GM21723 (cell line): ENCODE data around the gene WDR1.

Experiments used
- ATAC-seq: cut with Tn5 transposase; IDR thresholded peaks from one replicate; pipeline ENCODE4 v1.9.1; 2021; ENCODE audit warnings: mild to moderate bottlenecking, moderate library complexity; ENCODE audit not compliant: unreplicated experiment

Gene WDR1

DNA sequence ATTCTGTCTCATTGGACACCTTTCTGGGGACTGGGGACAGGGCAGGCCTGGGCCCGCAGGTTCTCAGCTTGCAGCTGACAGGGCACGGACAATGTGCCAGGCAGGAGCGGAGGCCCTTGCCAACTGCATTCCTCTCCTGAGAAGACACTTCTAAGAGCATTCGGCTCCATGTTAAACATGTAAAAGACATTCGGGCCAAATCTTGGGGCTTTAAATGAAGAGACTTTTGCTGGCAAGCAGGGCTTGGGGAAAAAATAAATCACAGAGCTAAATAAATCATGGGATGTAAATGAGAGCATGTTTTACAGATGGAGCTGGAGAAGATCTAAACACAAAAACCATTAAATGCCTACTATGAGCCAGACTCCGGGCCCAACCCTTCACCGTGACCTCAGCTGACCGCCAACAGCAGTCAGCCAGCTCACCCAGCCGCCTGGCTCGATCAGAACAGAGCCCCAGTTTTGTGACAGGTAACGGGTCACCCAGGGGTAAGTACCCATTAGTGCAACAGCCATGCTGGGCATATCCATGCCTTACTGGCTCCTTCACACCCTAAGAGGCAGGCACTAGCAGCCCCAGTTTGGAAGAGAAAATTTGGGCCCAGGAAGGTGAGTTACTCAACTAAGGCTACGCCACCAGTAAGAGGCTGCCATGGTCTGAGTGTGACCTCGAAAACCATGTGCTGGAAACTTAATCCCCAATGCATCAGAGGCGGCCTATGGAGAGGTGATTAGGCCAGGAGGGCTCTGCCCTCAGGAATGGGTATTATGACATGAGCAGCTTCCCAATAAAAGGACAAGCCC, 14.7 kb downstream of the WDR1 start:
- ATAC-seq, result no peak

DNA sequence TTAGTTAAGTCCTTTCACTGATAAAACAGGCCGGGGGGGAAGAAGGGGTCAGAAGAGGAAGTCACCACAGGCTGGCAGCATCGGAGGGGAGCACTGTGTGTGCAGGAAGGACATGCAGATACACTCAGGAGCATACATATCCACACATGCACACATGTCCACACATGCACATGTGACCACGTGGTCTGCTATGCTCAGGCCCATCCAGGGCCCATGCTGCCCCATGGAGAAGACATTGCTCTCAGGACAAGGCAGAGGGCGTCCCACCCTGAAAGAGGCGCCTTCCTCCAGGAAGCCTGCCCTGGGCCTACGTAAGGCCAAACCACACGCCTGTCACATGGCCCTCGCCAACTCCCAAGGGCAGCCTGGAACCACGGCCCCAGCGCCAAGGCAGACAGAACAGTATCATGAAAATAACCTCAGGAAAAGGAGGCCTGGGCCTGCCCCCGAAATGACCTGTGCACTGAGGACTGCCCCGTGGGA, 15.8 kb downstream of the WDR1 start:
- no peak for ATAC-seq

DNA sequence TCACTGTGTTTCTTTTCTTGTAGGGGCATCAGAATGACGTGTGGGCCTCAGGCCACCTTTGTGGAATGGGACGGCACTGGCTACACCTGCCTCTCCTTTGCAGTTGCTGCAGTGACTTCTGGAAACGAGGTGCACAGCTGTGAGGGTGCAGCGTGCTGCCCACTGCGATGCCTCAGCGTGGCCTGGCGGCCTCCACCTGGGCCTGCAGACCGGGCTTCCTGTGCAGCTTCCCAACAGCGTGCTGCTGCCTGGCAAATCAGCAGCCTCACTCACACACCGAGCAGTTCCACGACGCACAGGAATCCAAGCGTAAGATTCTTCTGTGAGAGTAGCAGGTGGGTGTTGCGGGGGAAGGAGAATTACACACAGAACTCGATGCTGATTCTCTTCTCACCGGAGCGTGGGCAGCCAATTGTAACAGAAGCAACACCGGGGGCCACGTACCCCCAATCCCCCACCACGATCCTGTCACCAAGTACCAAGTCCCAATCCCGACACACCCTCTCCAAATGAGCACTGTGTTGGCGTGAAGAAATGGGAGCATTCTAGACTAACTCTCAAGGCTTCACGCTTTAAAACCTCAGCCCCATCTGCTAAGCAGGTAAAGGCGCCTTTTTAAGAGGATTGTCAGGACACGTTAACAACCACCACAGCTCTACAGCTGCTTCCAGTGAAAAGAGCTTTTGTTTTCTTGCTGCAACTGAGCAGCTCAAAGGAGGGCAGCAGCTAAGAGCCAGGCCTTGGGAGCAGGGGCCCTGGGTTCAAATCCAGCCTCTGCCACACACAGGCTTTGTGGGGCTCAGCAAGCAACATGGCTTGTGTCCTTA, 16.9 kb downstream of the WDR1 start:
- ATAC-seq, result no peak

DNA sequence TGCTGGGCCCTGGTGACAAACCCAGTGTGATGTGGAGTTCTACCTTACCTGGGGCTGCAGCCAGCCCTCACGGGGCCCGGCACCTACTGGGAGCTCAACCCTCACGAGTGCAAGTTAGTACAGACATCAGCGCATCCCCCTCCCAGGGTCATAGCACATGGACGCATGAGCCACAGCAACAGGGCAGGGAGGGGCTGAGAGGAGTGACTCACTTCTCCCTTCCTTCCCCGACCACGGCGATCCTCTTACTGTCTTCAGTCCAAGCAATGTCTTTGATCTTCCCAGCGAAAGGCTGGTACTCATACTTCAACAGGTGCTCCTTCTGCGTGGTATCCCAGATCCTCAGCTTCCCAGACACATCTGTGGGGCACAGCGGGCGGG, 17.8 kb downstream of the WDR1 start:
- no peak for ATAC-seq

DNA sequence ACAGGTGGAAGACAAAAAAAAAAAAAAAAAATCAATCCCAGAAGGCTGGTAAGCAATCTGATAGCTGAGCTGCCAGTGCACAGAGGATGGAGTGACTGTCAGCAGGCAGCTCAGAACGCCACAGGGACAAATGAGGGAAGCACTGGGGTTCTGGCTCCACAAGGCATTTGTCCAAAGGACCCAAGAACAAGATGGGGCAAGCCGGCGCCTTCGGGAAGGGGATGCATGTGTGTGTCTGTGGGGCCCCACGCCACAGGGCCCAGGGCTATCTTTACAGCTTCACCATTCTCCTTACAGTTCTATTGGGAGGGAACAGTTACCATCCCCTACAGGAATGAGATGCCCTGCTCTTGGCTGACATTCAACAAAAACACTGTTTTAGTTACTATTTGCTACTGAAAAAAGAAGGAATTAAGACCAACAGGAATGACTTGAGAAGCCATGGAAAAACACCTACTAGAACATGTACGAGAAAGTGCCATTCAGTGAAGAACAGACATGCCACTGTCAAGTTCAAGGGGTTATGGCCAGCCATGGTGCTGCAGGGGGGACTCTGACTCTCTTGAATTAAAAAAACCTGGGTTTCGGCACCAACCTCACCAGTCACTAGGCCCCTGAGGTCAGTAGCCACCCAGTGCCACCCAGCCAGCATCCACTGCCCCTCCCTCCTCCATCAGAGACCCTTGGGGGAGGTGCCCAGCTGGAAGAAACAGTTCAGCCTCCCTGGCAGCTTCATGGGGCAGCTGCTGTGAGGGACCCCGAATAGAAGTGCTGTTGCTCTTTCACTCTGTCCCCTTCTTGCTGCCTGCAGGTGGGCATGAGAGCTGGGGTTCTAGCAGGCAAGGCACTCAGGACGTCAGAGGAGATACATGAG, 18.5 kb downstream of the WDR1 start:
- ATAC-seq, result no peak

DNA sequence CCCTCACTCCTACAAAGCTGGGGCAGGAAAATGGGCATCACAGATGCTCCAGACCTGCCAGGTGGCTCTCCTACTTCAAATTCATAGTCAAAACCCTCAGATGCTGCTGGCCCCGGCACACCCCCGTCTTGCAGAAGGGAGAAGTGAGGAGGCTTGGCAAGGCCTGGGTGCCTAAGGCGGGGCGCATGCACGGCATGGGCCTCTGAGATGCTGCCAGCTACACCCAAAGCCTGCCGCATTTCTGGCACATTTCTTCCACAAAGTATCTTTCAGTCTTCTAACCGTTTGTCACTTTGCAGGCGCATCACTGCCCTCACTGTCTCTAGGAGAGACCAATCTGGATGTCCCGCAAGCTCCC, 19.6 kb downstream of the WDR1 start:
- no peak for ATAC-seq

DNA sequence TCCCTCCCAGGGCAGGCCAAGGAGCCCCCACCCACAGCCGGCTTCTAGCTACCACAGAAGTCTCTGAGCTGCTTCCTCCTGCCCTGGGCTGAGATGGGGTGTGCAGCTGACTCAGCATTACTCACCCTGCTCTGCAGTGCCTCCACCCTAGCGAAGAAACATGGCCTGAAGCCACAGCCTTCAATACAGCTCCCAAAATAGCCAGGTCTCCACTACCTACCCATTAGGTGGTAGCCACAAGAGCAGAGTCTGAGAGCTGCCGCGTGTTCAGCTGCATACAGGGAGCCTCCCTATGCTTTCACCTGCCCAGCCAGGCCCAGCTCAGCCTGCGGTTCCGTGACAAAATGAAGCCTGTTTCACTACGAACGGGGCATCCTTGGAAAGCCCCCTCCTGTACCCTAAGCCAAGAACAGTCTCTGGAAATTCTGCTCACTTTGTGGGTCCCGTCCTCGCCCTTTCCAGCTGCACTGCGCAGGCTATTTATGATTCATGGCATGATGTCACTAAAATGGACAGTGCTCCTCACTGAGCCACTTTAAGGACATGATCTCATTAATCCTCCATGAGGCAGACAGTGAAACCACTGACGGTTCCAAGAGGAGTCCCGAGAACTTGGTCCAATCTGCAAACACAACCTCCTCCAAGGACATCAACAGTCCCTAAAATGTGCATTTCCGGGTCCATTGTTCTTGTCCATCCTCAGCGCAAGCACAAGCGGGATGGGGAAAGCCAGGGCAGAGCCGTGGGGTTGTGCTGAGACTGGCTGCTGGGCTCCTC, 20.2 kb downstream of the WDR1 start:
- peak; percentile 85 for ATAC-seq

DNA sequence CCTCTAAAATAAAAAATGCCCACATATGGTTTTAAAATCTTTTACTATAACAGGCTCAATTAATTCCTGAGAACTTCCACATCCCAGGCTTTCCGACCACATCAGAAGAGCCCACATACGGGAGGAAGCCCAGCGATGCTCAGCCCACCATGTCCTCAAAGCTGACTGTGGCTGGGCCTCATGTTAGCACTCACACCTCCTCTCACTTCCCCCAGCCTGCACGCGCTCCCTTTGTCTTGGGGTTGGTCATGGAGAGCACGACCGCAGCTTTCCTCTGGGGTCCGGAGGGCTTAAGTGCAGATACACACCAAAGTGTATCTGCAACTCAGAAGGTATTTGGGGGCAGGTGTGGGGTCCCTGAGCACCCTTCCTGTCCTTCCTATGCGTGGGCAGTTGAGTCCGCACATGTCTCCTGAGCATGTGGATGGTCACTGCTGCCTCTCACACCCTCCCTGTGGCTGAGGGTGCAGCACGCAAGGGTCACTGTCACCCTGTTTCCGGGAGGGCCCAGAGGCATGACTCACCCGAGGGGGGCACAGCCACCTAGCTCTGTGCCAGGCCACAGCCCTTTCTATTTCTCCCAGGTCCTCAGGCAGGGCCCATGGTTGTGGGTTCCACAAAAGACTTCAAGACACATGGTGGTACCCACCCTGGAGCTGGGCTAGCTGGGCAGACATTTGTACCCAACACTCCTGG, 21.2 kb downstream of the WDR1 start:
- no peak for ATAC-seq

DNA sequence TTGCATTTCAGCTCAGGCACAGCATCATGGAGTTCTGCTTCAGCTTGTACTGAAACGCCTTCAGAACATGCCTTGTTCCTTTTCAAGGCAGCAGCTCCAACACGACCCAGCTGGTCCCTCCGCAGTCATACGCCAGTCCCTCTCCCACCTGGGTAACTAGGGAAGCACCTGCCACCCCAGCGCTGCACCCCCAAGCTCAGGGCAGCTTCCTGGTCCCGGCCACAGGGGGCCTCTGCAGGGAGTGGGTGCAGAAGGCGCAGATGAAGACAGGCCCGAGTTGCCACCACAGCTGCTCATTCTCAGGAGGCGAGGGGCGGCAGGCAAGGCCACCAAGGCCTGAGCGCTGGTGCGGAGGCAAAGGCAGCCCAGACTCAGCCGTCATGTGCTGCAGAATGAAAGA, 21.8 kb downstream of the WDR1 start:
- ATAC-seq, result no peak

DNA sequence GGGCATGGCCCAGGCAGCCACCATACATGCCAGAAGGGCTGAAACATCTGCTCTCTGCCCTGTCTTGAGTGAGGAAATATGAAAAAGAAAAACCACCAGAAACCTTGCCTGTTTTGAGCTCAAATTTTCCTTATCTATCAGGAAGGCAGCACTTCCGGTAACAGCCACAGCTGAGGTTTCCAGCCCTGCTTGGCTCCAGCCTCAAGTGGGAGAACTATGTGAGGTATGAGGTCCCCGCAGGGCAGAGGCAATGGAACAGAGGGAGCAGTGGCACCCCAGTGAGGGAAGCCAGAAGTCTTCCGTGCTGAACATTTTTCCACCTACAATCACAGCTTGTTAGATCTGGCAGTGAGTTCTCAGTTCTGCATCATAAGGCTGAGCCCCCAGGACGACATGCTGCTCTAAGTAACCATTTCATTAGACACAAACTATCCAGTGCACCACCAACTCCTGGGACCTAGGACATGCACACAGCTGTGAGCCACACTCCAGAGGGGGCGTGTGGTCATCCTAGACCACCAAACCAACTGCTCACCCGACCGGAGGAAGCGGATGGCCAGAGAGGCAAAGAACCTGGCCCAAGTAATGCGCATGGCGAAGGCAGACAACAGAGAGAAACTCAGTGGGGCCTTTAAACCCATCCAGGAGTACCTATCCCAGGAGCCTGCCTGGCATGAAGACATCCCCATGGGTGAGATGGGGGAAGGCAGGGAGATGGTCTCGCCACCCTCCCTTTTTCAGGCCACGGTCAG, 22.6 kb downstream of the WDR1 start:
- no peak for ATAC-seq

DNA sequence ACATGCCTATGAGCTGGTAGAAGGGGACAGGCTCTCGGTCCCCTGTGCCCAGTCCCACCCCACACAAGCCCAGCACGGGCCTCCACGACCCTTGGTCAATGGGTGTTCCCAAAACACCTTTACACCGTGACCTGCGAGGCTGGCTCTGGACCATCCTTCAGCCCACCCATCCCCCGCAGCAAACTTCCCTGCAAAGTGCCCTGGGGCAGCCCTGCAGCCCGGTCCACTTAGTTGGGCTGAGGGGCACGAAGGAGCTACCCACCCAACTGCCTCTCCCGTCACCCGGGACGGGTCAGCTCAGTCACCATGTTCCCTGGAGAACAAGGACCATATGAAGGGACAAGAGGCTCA, 23.4 kb downstream of the WDR1 start:
- ATAC-seq, result no peak

DNA sequence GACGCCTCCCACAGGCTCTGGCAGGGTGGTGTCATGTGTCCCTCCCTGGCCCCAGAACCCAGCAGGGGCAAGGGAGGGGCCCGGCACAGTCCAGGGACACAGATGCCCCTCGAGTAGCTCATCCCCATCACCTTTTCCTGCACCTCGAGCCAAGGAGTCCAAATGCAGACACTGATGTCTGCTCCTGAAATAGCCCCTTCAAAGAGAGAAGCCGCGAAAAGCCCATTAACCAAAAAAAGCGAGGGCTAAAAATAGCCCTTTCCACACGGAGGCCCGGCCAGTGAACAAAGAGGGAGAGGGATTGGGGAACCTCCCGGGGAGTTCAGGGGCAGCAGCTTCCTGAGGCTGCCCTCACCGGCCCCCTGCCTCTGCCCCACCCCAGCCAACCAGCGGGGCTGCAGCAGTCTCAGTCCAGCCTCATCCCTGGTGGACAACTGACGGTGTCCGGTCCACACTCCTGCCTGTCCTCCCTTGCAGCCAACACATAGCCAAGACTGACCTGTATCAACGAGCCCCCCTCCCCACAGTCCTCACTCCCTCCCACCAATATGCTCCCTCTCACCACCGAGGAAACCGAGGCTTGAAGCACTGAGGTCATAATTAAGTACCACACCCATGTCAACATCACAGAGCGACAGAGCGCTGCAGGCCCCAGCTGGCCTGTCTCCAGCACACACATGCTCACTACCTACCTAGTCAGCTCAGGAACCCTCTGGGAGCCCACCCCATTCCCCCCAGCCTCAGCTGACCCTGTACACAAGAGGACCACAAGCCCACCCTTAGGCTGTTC, 23.9 kb downstream of the WDR1 start:
- ATAC-seq, result no peak

DNA sequence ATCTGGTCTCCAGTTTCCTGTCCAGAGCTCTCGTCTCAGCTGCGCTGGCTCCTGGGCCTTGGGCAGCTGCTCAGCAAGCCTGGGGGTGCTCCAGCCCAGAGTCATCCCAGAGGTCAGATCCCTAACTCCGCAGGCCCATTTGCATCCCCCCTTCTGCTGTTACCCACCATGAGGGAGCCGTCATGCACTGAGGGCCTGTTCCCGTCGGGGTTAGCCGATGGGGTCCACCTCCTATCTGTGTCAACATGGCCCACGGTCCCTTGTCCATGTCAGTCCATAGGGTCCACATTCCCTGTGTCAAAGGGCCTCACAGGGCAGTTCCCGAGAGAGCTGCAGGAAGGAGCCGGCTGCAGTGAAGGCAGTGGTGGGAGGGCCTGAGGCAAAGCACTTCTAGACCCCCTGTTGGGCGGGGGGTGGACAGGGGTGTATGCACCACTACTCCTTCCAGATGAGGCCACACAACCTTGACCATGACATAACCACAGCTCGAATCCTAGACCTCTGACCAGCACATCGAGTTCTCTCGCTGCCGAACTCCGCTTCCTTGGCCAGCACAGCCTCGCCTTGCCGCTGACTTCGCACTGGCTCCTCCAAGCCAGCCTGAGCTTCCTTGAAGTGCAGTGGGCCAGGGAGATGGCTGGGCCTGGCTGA, 24.9 kb downstream of the WDR1 start:
- ATAC-seq, result no peak

DNA sequence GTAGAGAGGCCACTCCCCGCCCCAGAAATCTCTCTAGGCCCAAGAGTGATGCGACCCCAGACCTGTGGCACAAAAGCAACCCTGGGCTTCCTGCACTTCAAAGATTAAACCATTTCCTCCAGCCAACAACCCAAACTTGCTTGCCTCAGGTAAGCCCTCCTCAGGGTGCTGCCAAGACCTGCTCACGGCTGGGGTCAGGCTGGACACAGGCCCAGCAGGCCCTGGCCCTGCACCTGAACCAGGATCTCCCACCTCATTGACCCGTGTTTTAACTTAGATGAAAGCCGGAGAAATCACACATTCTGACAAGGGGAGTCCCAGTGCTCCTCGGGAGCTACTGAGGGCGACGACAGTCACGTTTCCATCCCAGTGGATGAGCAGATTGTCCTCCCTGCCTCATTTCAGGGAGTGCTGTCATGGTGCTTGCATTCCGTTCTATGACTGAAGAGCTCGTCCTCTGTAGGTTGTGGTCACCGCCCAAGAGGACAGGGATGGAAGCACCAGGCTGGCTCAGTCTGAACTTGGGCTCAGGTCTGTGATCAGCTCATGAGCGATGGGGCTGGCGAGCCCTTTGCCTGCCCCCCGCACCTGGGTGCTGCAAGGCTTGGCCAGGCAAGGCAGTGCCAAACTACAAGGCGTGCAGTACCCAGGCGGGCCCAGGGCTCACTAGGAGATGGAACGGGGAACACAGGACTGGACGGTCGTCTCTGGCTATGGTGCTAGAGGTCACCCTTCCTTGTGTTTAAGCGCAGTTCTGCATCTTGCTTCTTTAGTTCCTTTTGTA, 25.9 kb downstream of the WDR1 start:
- ATAC-seq, result no peak

DNA sequence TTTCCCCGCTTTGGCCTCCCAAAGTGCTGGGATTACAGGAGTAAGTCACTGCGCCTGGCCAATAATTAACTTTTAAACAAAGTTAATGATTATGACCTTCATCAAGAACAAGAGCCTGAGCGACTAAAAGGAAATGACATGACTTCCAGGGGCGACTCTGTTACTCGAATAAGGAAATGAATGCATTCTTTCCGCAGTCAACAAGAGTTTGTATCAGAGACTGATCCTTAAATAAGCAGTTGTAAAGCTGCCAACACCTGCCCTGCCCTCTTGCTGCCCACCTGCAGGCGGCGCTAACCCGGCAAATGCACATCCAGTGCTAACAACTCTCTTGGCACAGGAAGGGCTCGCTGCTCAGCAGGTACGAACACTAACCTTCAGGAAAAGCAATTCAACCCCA, 27.3 kb downstream of the WDR1 start:
- ATAC-seq, result no peak

DNA sequence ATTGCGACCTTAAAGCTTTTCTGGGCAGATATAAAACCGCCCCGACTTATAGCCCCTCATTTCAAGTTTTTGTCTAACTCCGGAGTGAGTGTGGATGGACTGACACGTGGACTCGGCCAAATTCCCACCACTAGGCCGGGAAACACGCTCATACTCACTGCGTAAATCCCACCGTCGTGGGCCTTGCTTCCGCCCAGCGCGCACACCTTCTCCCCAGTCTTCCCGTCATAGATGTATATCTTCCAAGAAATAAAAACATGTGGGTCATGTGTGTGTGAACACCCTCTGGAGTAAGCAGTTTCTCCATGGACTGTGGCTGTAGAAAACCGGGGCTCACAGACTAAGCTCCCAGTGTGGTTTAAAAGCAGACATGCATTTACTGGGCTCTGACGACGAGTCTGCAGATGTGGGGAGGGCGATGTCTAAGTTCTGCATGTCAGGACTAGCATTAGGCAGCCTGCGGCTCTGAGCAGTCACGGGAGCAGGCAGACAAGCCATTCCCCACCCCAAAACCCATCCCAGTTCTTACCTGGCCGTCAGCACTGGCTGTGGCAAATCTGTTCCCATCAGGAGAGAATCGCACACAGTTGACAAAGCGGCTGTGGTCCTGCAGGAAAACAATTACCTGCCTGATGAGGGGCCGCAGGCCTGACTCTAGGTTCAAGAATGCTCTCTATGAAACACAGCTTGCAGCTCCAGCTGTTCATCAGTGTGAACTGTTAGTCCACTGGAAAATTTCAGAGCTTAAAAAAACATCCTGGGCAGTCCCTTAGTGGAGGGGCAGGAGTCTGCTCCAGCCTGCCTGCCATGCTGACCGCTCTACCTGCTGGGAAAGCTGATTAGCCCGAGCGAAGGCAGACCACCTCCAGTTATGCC, 28.2 kb downstream of the WDR1 start:
- ATAC-seq, result no peak
